ENCODE results near the gene CPSF3. TPM values are rescaled to one million over a fixed set of nuclear protein-coding genes. Genes with fewer than 3 reads are reported as not detected.

The CPSF3 gene
- total and polyA plus RNA-seq, 2 of the 8 experiments (the other 6 are each of a cell fraction or from before 2014, with no cell fraction given), result 44.5 to 93.3 TPM

DNA sequence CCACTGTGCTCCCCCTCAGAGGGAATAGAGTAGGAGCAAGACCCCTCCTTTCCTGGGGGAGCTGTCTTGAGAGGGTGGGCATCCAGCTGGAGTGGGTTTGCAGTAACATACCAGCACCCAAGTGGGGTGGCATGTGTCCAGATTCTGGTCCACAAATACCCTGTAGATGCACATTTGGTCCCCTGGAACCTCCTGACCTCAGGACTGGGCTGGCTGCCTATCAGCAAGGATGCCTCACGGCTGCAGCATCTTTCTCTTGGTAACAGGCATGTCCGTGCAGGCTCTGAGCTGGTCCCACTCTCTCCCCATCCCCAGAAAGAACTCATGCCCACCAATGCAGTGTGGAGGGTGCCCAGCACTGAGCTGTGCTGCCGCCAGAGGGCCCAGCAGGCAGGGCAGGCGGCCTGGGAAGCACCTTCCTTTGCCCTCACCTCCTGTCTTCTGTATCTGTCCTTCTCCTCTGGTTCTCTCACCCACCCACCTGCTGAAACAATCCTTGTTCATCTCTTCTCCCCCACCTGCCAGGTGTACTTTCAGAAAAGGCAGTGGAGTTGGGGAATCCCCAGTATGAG is 47.5 kb upstream of the CPSF3 start:
- H2BK12ac ChIP-seq (ENCODE audit: low read depth, low read length), result no peak overlapping the region
- H3K27me3 ChIP-seq (replicated peaks in 1 of 4; ENCODE audit: control insufficient read depth in 3 of 4, extremely low read depth in 1 of 4, insufficient read depth in 3 of 4, low read length in 3 of 4), result no peaks in the 10 kb centered on the region
- no peak overlapping the region for H3K27ac ChIP-seq (ENCODE audit: low read depth, low read length)
- H3K4me1 ChIP-seq (replicated peaks in 1 of 4; ENCODE audit: control insufficient read depth in 3 of 4, insufficient read depth in 4 of 4, low read length in 3 of 4), result peaks cover 0 to 9% (median 4%) of the 10 kb centered on the region in 4 experiments; a peak in 4 of 7 replicates
- no peaks in the 10 kb centered on the region for H3K79me2 ChIP-seq (ENCODE audit: control insufficient read depth in 1 of 2, insufficient read depth in 2 of 2, low read length in 2 of 2)
- H3K9me3 ChIP-seq (ENCODE audit: insufficient read depth in 2 of 2, low read depth in 1 of 2, low read length in 1 of 2), result no peaks in the 10 kb centered on the region
- H3K9ac ChIP-seq (replicated peaks in 1 of 4; ENCODE audit: extremely low read depth in 1 of 4, low read depth in 3 of 4, low read length in 3 of 4), result no peak overlapping the region
- DNase-seq (ENCODE audit: low read depth in 1 of 2, low spot score in 2 of 2) (no peak), FAIRE-seq (no peak)
- H2BK120ac ChIP-seq (replicated peaks; ENCODE audit: low read depth, low read length), result no peak overlapping the region
- no peak overlapping the region for H2BK15ac ChIP-seq (ENCODE audit: low read length)
- no peaks in the 10 kb centered on the region for H3K23me2 ChIP-seq (ENCODE audit: low read depth, low read length)
- no peak overlapping the region for H3K23ac ChIP-seq (ENCODE audit: insufficient read length)
- H3K79me1 ChIP-seq (ENCODE audit: low read depth, low read length), result no peaks in the 10 kb centered on the region
- H3K4me3 ChIP-seq (ENCODE audit: extremely low read depth in 1 of 4, insufficient read depth in 2 of 4, low read depth in 3 of 4, low read length in 4 of 4), result no peak overlapping the region
- no peak overlapping the region for H2AFZ ChIP-seq (ENCODE audit: low read length)
- H3K4ac ChIP-seq (replicated peaks; ENCODE audit: insufficient read length, low read depth, low read length), result no peak overlapping the region
- no peak overlapping the region for H2BK5ac ChIP-seq (ENCODE audit: low read depth, low read length)
- ChIA-PET CTCF (ENCODE audit: partially characterized antibody) (interaction anchor here (0.9 to 12.1 kb wide), 6 partner anchors 9 to 234 kb away, joined by 3 to 106 read pairs (median 4); no protein-coding TSS in a partner anchor), POLR2A (ENCODE audit: partially characterized antibody) (no interaction called here)
- H3K18ac ChIP-seq (ENCODE audit: extremely low read depth, low read length), result no peak overlapping the region
- H4K20me1 ChIP-seq (replicated peaks in 1 of 2; ENCODE audit: control insufficient read depth in 1 of 2, insufficient read depth in 2 of 2, low read length in 2 of 2), result no peaks in the 10 kb centered on the region
- H3K36me3 ChIP-seq (ENCODE audit: control insufficient read depth in 2 of 4, insufficient read depth in 4 of 4, low read length in 3 of 4), result 0 out of 8 replicates have a peak, but pooled peaks cover 0 to 6% (median 0%) of the 10 kb centered on the region in 4 experiments
- H3K14ac ChIP-seq (ENCODE audit: insufficient read length), result no peak overlapping the region
- H4K8ac ChIP-seq (ENCODE audit: extremely low read depth, insufficient read depth, low read length), result no peak overlapping the region
- H2AK5ac ChIP-seq (ENCODE audit: low read depth, low read length), result no peak overlapping the region
- no peak overlapping the region for H2BK20ac ChIP-seq (ENCODE audit: low read length)
- H3K4me2 ChIP-seq (ENCODE audit: insufficient read depth in 1 of 2, low read depth in 2 of 2, low read length in 2 of 2), result no peak overlapping the region
- no peak overlapping the region for H4K5ac ChIP-seq (ENCODE audit: insufficient read length, low read depth, low read length)
- no peak overlapping the region for H3K56ac ChIP-seq (replicated peaks; ENCODE audit: insufficient read length, low read depth, low read length)
- H4K91ac ChIP-seq (replicated peaks; ENCODE audit: insufficient read length, low read length), result no peak overlapping the region
- WGBS, 2 experiments (ENCODE audit: extremely low coverage in 1 of 2, insufficient coverage in 1 of 2, insufficient read length in 1 of 2, insufficient replicate concordance in 2 of 2, low coverage in 1 of 2, low lambda C conversion rate in 2 of 2, missing lambda C conversion rate in 1 of 2), result 82% methylated on average over 4 of the region's 4 CpGs; no CpG with 5 or more reads in 1 of the 2 experiments
- TF ChIP-seq RAD21 (IDR thresholded peaks at IDR 0.05 in 1 of 2, conservative IDR thresholded peaks at IDR 0.05 in 1 of 2; ENCODE audit: low read depth in 2 of 2, low read length in 2 of 2) (0 out of 4 replicates have a peak, but pooled peaks have one; percentile 9 to 10), RBBP5 (IDR thresholded peaks at IDR 0.05; ENCODE audit: borderline replicate concordance, low read depth, low read length) (no peak)
- TF ChIP-seq, protein P1, sequence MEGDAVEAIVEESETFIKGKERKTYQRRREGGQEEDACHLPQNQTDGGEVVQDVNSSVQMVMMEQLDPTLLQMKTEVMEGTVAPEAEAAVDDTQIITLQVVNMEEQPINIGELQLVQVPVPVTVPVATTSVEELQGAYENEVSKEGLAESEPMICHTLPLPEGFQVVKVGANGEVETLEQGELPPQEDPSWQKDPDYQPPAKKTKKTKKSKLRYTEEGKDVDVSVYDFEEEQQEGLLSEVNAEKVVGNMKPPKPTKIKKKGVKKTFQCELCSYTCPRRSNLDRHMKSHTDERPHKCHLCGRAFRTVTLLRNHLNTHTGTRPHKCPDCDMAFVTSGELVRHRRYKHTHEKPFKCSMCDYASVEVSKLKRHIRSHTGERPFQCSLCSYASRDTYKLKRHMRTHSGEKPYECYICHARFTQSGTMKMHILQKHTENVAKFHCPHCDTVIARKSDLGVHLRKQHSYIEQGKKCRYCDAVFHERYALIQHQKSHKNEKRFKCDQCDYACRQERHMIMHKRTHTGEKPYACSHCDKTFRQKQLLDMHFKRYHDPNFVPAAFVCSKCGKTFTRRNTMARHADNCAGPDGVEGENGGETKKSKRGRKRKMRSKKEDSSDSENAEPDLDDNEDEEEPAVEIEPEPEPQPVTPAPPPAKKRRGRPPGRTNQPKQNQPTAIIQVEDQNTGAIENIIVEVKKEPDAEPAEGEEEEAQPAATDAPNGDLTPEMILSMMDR (IDR thresholded peaks at IDR 0.05; ENCODE audit: control extremely low read depth in 1 of 3, insufficient read depth in 1 of 3, low read depth in 1 of 3, low read length in 3 of 3), result peak in 2 of 3 experiments; percentile 26 to 42; a peak in 2 of 4 replicates
